Lung microvascular endothelial cell (primary cell): ENCODE results near the gene ITM2C. TPM values are rescaled to one million over a fixed set of nuclear protein-coding genes. Genes with fewer than 3 reads are reported as not detected.

Experiments used
- DNase-seq, 2 donors: peaks; one replicate each; pipeline versions ENCODE4 v3.0.0 to v3.0.0-alpha.2; 2010; ENCODE audit warnings: low read depth in 2 of 2
- total RNA-seq: library from RNA; depleted of rRNA; stranded (reverse); fragments of >200 nt; gene quantifications from 2 replicates; pipeline ENCODE4 v1.2.1, GENCODE V29; 2014

ITM2C gene
- total RNA-seq, 1 donor from 2014 or later: 91.7 TPM

GRCh38 chr2:230872968-230873660, 8.4 kb downstream of the ITM2C start:
- no peak for DNase-seq

- no peak for DNase-seq
These were observed 9.1 kb downstream of the ITM2C start for GRCh38 chr2:230873661-230874401.

- no peak for DNase-seq
These were observed 9.7 kb downstream of the ITM2C start for GRCh38 chr2:230874456-230874855.

- no peak for DNase-seq
These were observed 10.1 kb downstream of the ITM2C start for GRCh38 chr2:230874876-230875275.

GRCh38 chr2:230875347-230876315, 10.9 kb downstream of the ITM2C start:
- DNase-seq: no peak

GRCh38 chr2:230877116-230877758, 12.5 kb downstream of the ITM2C start:
- DNase-seq: no peak

- no peak for DNase-seq
These were observed 13.2 kb downstream of the ITM2C start for GRCh38 chr2:230877759-230878598.

- DNase-seq: no peak
These were observed 14.0 kb downstream of the ITM2C start for GRCh38 chr2:230878599-230879188.

- DNase-seq: no peak
These were observed 14.6 kb downstream of the ITM2C start for GRCh38 chr2:230879271-230879882.

GRCh38 chr2:230879891-230880290, 15.1 kb downstream of the ITM2C start:
- DNase-seq: no peak

- DNase-seq: no peak
These were observed 17.1 kb downstream of the ITM2C start for GRCh38 chr2:230881840-230882239.

GRCh38 chr2:230885463-230886130, 20.9 kb downstream of the ITM2C start:
- no peak for DNase-seq

GRCh38 chr2:230886206-230886605, 21.5 kb downstream of the ITM2C start:
- DNase-seq: no peak

GRCh38 chr2:230886671-230887071, 21.9 kb downstream of the ITM2C start:
- DNase-seq: no peak

GRCh38 chr2:230887342-230887741, 22.6 kb downstream of the ITM2C start:
- no peak for DNase-seq

- no peak for DNase-seq
These were observed 24.2 kb downstream of the ITM2C start for GRCh38 chr2:230888824-230889400.

GRCh38 chr2:230889911-230890601, 25.3 kb downstream of the ITM2C start:
- no peak for DNase-seq

- no peak for DNase-seq
These were observed 25.9 kb downstream of the ITM2C start for GRCh38 chr2:230890646-230891045.
